ENCODE results near the gene NAV3. TPM values are rescaled to one million over a fixed set of nuclear protein-coding genes. Genes with fewer than 3 reads are reported as not detected.

NAV3 gene
- total and polyA plus RNA-seq, 5 experiments from 2014 or later = not detected

GRCh38 chr12:77814386-77814785 lies 16.3 kb upstream of the NAV3 start:
- Mint-ChIP-seq H3K27me3 (no peaks in the 10 kb centered on the region), H3K9me3 (peaks cover 0 to 10% (median 0%) of the 10 kb centered on the region in 9 donors), H3K27ac (no peak overlapping the region), H3K4me3 (no peak overlapping the region), H3K36me3 (no peaks in the 10 kb centered on the region), H3K4me1 (no peaks in the 10 kb centered on the region)
- POLR2A ChIA-PET = no interaction called here
- DNase-seq (no peak), ATAC-seq (no peak)

- no peak for ATAC-seq
- Mint-ChIP-seq H3K4me3 (no peak overlapping the region), H3K27me3 (no peaks in the 10 kb centered on the region), H3K9me3 (peaks cover 0 to 10% (median 1%) of the 10 kb centered on the region in 9 donors), H3K4me1 (no peaks in the 10 kb centered on the region), H3K36me3 (no peaks in the 10 kb centered on the region), H3K27ac (no peak overlapping the region)
- POLR2A ChIA-PET = no interaction called here
- DNase-seq = no peak
Measured at GRCh38 chr12:77816196-77816595, 14.5 kb upstream of the NAV3 start.

GRCh38 chr12:77817276-77817675 lies 13.4 kb upstream of the NAV3 start:
- ATAC-seq (no peak), DNase-seq (no peak)
- no peaks in the 10 kb centered on the region for H3K36me3 Mint-ChIP-seq
- no peak overlapping the region for H3K4me3 Mint-ChIP-seq
- peaks cover 0 to 10% (median 2%) of the 10 kb centered on the region in 9 donors for H3K9me3 Mint-ChIP-seq
- no peaks in the 10 kb centered on the region for H3K27me3 Mint-ChIP-seq
- H3K27ac Mint-ChIP-seq = no peak overlapping the region
- POLR2A ChIA-PET = no interaction called here
- H3K4me1 Mint-ChIP-seq = no peaks in the 10 kb centered on the region

DNA sequence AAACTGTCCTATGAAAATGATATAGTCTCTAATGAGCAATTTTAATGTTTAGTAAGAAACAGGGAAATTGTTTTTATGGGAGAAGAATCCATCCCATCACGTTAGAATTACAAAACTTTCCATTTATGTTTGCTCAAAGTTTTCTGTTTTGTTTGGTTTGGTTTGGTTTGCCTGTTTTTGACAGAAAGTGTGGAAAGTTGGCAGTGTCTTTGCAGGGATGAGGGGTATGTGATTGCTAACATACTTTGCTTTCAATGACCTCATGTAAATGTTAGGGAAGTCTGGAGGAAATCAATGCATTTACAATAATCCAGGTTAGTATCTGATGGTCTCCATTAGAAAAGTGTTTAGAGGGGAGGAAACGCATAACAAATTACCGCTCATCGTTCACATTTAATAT lies 12.3 kb upstream of the NAV3 start:
- Mint-ChIP-seq H3K4me3 (no peak overlapping the region), H3K27ac (no peak overlapping the region), H3K4me1 (no peaks in the 10 kb centered on the region), H3K9me3 (peaks cover 0 to 10% (median 3%) of the 10 kb centered on the region in 9 donors), H3K27me3 (no peaks in the 10 kb centered on the region), H3K36me3 (no peaks in the 10 kb centered on the region)
- DNase-seq (no peak), ATAC-seq (no peak)
- POLR2A ChIA-PET = no interaction called here

DNA sequence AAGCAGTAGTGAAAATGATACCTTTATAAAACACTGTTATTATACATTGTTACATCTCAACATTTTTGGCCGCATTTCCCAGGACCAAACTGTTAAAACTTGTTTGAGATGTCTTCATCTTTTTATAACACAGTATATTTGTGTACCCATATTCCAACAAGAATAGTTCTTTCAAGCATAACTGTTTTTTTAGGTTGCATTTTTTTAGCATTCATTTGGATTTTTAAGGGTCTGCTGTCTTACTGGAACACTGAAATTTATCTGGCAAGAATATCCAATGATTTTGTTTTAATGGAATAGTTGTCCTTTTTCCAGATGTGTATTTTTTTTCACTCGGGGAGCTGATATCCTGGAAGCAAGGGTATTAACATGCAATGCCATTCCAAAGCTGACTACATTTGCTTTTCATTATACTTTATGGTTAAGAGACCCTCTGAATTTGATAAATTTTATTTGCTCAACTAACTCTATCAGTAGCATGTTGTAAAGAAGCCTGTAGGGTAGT lies 8.9 kb upstream of the NAV3 start:
- POLR2A ChIA-PET = no interaction called here
- Mint-ChIP-seq H3K4me1 (no peaks in the 10 kb centered on the region), H3K9me3 (peaks cover 0 to 17% (median 6%) of the 10 kb centered on the region in 9 donors)

DNA sequence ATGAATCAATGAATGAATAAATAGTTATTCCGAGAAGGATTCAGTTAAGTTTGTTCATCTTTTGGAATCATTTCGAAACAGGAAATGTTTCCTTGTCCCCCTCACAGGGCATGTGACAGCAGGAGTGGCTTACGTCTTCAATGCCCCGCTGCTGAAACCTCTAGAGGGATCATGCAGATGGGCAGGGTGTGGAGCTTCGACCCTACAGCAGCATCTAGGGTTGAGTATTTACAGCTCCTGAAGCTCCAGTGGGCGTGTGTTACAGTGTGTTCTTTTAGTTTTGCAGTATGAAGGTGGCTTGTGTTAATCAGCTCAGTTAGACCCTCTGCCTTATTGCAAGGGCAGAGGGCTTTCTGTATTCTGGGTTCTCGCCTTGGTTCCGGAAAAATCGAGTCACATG lies 2.6 kb downstream of the NAV3 start:
- H3K27ac Mint-ChIP-seq = no peak overlapping the region
- peaks cover 0 to 20% (median 1%) of the 10 kb centered on the region in 9 donors for H3K9me3 Mint-ChIP-seq
- peaks cover 0 to 1% (median 0%) of the 10 kb centered on the region in 4 donors for H3K4me1 Mint-ChIP-seq
- no peak overlapping the region for H3K4me3 Mint-ChIP-seq
- no peaks in the 10 kb centered on the region for H3K36me3 Mint-ChIP-seq
- POLR2A ChIA-PET = no interaction called here
- no peaks in the 10 kb centered on the region for H3K27me3 Mint-ChIP-seq
- DNase-seq (no peak), ATAC-seq (no peak)

More for the DNA sequence above, 8.9 kb upstream of the NAV3 start:
- Mint-ChIP-seq H3K36me3 (no peaks in the 10 kb centered on the region), H3K27me3 (no peaks in the 10 kb centered on the region), H3K27ac (no peak overlapping the region), H3K4me3 (no peak overlapping the region)
- DNase-seq (no peak), ATAC-seq (no peak)

- Mint-ChIP-seq H3K27me3 (no peaks in the 10 kb centered on the region), H3K4me1 (peaks cover 0 to 1% (median 0%) of the 10 kb centered on the region in 4 donors), H3K9me3 (peaks cover 0 to 20% (median 1%) of the 10 kb centered on the region in 9 donors), H3K27ac (no peak overlapping the region), H3K36me3 (no peaks in the 10 kb centered on the region), H3K4me3 (no peak overlapping the region)
- no peak for DNase-seq
- ATAC-seq = no peak
- POLR2A ChIA-PET = no interaction called here
Measured at GRCh38 chr12:77834618-77835017, 3.9 kb downstream of the NAV3 start.

- Mint-ChIP-seq H3K4me3 (no peak overlapping the region), H3K4me1 (peaks cover 0 to under 1% (median 0%) of the 10 kb centered on the region in 4 donors), H3K36me3 (no peaks in the 10 kb centered on the region), H3K9me3 (peaks cover 0 to 19% (median 4%) of the 10 kb centered on the region in 9 donors), H3K27ac (no peak overlapping the region), H3K27me3 (no peaks in the 10 kb centered on the region)
- no peak for DNase-seq
- POLR2A ChIA-PET = no interaction called here
- ATAC-seq = no peak
Measured at GRCh38 chr12:77835969-77836368, 5.3 kb downstream of the NAV3 start.

DNA sequence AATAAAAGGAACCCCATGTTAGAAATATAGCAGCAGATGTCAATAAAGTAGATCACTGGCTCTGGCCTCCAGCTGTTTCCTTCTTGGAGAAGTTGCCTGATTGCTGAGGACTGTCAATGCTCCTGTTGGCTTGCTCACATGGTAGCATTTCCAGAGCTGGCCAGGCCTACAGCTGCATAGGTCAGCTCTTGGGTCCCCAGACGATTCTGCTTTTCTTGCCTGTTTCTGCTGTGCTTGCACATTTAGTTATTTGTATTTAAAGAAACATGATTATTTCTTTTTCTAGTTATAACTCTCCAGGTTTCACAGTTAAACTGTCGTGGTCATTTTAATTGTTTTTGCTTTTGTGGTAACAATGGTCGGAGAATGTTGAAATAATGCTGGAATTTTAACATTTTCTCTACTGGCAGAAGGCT lies 7.2 kb downstream of the NAV3 start:
- H3K4me3 Mint-ChIP-seq = no peak overlapping the region
- no peaks in the 10 kb centered on the region for H3K27me3 Mint-ChIP-seq
- H3K4me1 Mint-ChIP-seq = no peaks in the 10 kb centered on the region
- POLR2A ChIA-PET = no interaction called here
- no peak for DNase-seq
- no peak for ATAC-seq
- peaks cover 0 to 17% (median 4%) of the 10 kb centered on the region in 9 donors for H3K9me3 Mint-ChIP-seq
- H3K27ac Mint-ChIP-seq = no peak overlapping the region
- H3K36me3 Mint-ChIP-seq = no peaks in the 10 kb centered on the region

- POLR2A ChIA-PET = no interaction called here
- Mint-ChIP-seq H3K4me1 (no peaks in the 10 kb centered on the region), H3K4me3 (no peak overlapping the region), H3K36me3 (no peaks in the 10 kb centered on the region), H3K9me3 (peaks cover 0 to 9% (median 4%) of the 10 kb centered on the region in 9 donors), H3K27me3 (no peaks in the 10 kb centered on the region), H3K27ac (no peak overlapping the region)
- ATAC-seq (no peak), DNase-seq (no peak)
Measured at GRCh38 chr12:77841521-77841920, 10.8 kb downstream of the NAV3 start.

GRCh38 chr12:77842430-77842829 lies 11.7 kb downstream of the NAV3 start:
- H3K27ac Mint-ChIP-seq = no peak overlapping the region
- H3K9me3 Mint-ChIP-seq = peaks cover 0 to 9% (median 5%) of the 10 kb centered on the region in 9 donors
- no peaks in the 10 kb centered on the region for H3K36me3 Mint-ChIP-seq
- DNase-seq = no peak
- no peaks in the 10 kb centered on the region for H3K4me1 Mint-ChIP-seq
- no peaks in the 10 kb centered on the region for H3K27me3 Mint-ChIP-seq
- ATAC-seq = no peak
- H3K4me3 Mint-ChIP-seq = no peak overlapping the region
- POLR2A ChIA-PET = no interaction called here

DNA sequence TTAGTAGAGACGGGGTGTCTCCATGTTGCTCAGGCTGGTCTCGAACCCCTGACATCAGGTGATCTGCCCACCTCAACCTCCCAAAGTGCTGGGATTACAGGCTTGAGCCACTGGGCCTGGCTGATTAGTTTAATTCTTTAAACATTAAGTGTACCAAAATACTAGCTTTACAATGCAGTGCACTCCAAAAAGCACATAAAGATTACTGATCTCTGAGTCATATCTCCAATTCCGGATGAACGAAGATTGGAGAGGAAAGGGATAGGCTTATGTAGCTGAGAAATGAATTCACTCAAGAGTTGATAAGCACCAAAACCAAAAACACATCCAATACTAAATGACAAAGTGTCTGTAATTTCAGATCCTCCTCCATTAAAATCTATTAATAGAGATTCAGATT lies 15.1 kb downstream of the NAV3 start:
- Mint-ChIP-seq H3K27ac (no peak overlapping the region), H3K36me3 (no peaks in the 10 kb centered on the region), H3K4me1 (no peaks in the 10 kb centered on the region), H3K4me3 (no peak overlapping the region), H3K27me3 (no peaks in the 10 kb centered on the region), H3K9me3 (peaks cover 0 to 9% (median 0%) of the 10 kb centered on the region in 9 donors)
- DNase-seq = no peak
- POLR2A ChIA-PET = no interaction called here
- ATAC-seq = no peak

DNA sequence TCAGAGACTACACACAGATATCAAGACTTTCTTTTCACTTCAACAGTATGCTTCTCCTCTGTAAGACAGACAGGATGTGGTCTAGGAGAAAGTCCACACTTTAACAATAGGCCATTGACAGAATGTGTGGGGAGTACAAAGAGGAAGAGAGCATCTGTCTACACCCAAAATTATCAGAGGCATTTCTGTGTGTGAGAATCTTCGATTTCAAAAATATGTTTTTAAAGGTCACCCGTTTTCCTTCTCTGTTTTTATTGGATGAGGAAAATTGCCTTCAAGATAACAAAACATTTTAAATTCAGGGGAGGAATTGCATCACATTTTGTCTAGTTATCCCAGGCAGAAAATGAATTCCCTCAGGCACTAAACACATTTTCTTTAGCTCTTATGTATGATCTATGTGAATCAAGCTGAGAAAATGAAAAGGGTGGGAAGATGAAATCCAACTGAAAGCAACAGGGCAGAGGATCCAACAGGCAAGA lies 16.4 kb downstream of the NAV3 start:
- DNase-seq (no peak), ATAC-seq (no peak)
- no peak overlapping the region for H3K27ac Mint-ChIP-seq
- POLR2A ChIA-PET = no interaction called here
- H3K4me3 Mint-ChIP-seq = no peak overlapping the region
- no peaks in the 10 kb centered on the region for H3K27me3 Mint-ChIP-seq
- H3K4me1 Mint-ChIP-seq = no peaks in the 10 kb centered on the region
- peaks cover 0 to 10% (median 0%) of the 10 kb centered on the region in 9 donors for H3K9me3 Mint-ChIP-seq
- no peaks in the 10 kb centered on the region for H3K36me3 Mint-ChIP-seq

GRCh38 chr12:77847680-77848431 lies 17.2 kb downstream of the NAV3 start:
- Mint-ChIP-seq H3K36me3 (no peaks in the 10 kb centered on the region), H3K27ac (no peak overlapping the region), H3K4me3 (no peak overlapping the region), H3K9me3 (peaks cover 0 to 10% (median 0%) of the 10 kb centered on the region in 9 donors), H3K27me3 (no peaks in the 10 kb centered on the region), H3K4me1 (no peaks in the 10 kb centered on the region)
- POLR2A ChIA-PET = no interaction called here
- ATAC-seq (no peak), DNase-seq (no peak)

All from naive thymus-derived CD8-positive, alpha-beta T cell (primary cell).